Osteoblast (primary cell): ENCODE measurements around the gene ANO1. TPM values are rescaled to one million over a fixed set of nuclear protein-coding genes. Genes with fewer than 3 reads are reported as not detected.

ENCODE experiments used
- DNase-seq: peaks from one replicate; pipeline ENCODE4 v3.0.0; 2011; ENCODE audit warnings: low spot score, mixed read lengths; ENCODE audit not compliant: insufficient read length; ENCODE audit errors: missing footprints
- H2AFZ ChIP-seq: 2 replicates; pipeline ENCODE4 v1.6.0; 2011; ENCODE audit warnings: mild to moderate bottlenecking, low read length
- H3K27ac ChIP-seq: 2 replicates; pipeline ENCODE4 v1.5.1; 2011; ENCODE audit warnings: mild to moderate bottlenecking, low read depth, low read length, moderate library complexity
- H3K27me3 ChIP-seq: 2 replicates; pipeline ENCODE4 v1.6.0; 2012; ENCODE audit warnings: mild to moderate bottlenecking, control low read depth, inconsistent platforms, low read length, moderate library complexity; ENCODE audit not compliant: insufficient read depth
- H3K36me3 ChIP-seq: 2 replicates; pipeline ENCODE4 v1.5.1; 2011; ENCODE audit warnings: mild to moderate bottlenecking, low read length, control low read depth, moderate library complexity; ENCODE audit not compliant: insufficient read depth
- H3K4me1 ChIP-seq: 2 replicates; pipeline ENCODE4 v1.5.1; 2011; ENCODE audit warnings: mild to moderate bottlenecking, low read length, control low read depth, moderate library complexity; ENCODE audit not compliant: insufficient read depth
- H3K4me2 ChIP-seq: 2 replicates; pipeline ENCODE4 v1.6.0; 2011; ENCODE audit warnings: mild to moderate bottlenecking, low read length; ENCODE audit not compliant: insufficient read depth
- H3K4me3 ChIP-seq: fragments of 200-600 bp; sonication (generic); 3 replicates; pipeline ENCODE4 v1.5.1; 2012; ENCODE audit warnings: mild to moderate bottlenecking, low read length, inconsistent platforms; ENCODE audit not compliant: insufficient read depth
- H3K79me2 ChIP-seq: 2 replicates; pipeline ENCODE4 v1.6.0; 2012; ENCODE audit warnings: mild to moderate bottlenecking, low read length, control low read depth, inconsistent platforms; ENCODE audit not compliant: insufficient read depth
- H3K9me3 ChIP-seq: 2 replicates; pipeline ENCODE4 v1.5.1; 2011; ENCODE audit warnings: low read depth, low read length, control low read depth
- H4K20me1 ChIP-seq: 2 replicates; pipeline ENCODE4 v1.6.0; 2012; ENCODE audit warnings: mild to moderate bottlenecking, low read length, control low read depth; ENCODE audit not compliant: insufficient read depth
- total RNA-seq: library from RNA; depleted of rRNA; stranded (reverse); fragments of >200 nt; gene quantifications from 2 replicates; pipeline ENCODE4 v1.2.3, GENCODE V29; 2012
- TF ChIP-seq, protein P1 (sequence below): IDR thresholded peaks from 2 replicates; pipeline ENCODE4 v1.5.1; 2011; ENCODE audit warnings: mild to moderate bottlenecking, low read depth, low read length, moderate library complexity; ENCODE audit errors: extremely low read depth

ANO1 gene
- total RNA-seq, 1 donor: not detected

DNA sequence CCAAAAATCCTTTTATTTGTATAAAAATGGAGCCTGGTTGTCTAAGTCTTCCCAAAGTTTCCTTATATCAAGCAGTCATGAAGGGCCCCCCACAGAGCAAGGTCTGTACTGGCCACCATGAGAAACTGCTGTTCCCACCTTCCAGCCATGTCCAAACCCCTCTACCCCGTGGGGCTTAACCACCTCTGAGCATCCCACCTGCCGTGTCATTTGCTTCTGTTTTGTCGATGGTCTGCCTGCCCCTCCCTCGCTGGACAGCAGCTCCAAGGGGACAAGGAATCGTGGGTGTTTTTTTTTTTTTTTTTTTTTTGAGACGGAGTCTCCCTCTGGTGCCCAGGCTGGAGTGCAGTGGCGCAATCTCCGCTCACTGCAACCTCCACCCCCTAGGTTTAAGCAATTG is 11.1 kb upstream of the ANO1 start:
- Histone ChIP-seq H3K79me2 (no peaks in the 10 kb centered on the region), H3K9me3 (no peaks in the 10 kb centered on the region), H4K20me1 (no peaks in the 10 kb centered on the region), H2AFZ (no peak overlapping the region), H3K4me1 (no peaks in the 10 kb centered on the region), H3K4me2 (no peak overlapping the region), H3K27me3 (peaks cover 34% of the 10 kb centered on the region), H3K27ac (no peak overlapping the region), H3K36me3 (no peaks in the 10 kb centered on the region), H3K4me3 (no peak overlapping the region)
- peak; percentile 72 for DNase-seq
- TF ChIP-seq, protein P1, sequence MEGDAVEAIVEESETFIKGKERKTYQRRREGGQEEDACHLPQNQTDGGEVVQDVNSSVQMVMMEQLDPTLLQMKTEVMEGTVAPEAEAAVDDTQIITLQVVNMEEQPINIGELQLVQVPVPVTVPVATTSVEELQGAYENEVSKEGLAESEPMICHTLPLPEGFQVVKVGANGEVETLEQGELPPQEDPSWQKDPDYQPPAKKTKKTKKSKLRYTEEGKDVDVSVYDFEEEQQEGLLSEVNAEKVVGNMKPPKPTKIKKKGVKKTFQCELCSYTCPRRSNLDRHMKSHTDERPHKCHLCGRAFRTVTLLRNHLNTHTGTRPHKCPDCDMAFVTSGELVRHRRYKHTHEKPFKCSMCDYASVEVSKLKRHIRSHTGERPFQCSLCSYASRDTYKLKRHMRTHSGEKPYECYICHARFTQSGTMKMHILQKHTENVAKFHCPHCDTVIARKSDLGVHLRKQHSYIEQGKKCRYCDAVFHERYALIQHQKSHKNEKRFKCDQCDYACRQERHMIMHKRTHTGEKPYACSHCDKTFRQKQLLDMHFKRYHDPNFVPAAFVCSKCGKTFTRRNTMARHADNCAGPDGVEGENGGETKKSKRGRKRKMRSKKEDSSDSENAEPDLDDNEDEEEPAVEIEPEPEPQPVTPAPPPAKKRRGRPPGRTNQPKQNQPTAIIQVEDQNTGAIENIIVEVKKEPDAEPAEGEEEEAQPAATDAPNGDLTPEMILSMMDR: no peak

DNA sequence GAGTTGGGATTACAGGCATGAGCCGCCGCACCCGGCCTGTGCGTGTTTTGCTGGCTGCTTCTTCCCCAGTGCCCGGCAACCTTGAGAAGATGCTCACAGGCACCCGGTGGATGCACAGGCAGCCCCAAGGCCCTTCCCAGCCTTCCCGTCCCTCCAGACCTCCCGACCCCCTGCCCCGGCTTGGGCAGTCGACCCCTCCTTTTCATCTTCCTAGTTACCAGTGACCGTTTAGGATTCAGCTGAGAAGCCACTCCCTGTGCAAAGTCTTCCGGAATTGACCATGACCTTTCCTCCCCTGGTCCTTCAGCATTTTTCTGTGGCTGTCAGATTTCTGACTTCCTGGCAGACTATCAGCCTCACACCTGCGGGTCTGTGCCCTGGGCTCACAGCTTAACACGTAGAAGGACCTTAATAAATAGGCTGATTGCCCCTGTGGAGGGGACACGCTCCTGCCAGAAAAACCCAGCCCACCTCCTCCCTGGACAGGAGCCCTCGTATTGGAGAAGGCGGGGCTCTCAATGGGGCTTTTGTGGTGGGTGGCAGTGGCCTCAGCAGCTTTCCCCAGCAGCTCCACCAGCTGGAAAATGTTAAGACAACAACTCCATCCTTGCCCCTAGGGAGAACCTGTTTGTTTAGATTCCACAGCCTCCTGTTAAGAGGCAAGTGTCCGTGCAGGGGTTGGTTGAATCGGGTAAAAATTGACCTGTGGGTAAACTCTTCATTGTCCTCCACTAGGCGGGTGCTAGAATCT is 10.4 kb upstream of the ANO1 start:
- H3K27ac ChIP-seq: no peak overlapping the region
- no peak overlapping the region for H2AFZ ChIP-seq
- H3K27me3 ChIP-seq: peaks cover 34% of the 10 kb centered on the region
- no peak overlapping the region for H3K4me2 ChIP-seq
- no peak overlapping the region for H3K4me3 ChIP-seq
- no peaks in the 10 kb centered on the region for H4K20me1 ChIP-seq
- no peaks in the 10 kb centered on the region for H3K36me3 ChIP-seq
- H3K9me3 ChIP-seq: no peaks in the 10 kb centered on the region
- TF ChIP-seq, protein P1: no peak
- H3K79me2 ChIP-seq: no peaks in the 10 kb centered on the region
- no peaks in the 10 kb centered on the region for H3K4me1 ChIP-seq
- peak; percentile 48 for DNase-seq

- peaks cover 34% of the 10 kb centered on the region for H3K27me3 ChIP-seq
- H3K4me3 ChIP-seq: no peak overlapping the region
- H3K36me3 ChIP-seq: no peaks in the 10 kb centered on the region
- H4K20me1 ChIP-seq: no peaks in the 10 kb centered on the region
- H3K4me1 ChIP-seq: no peaks in the 10 kb centered on the region
- DNase-seq: peak; percentile 72
- H3K79me2 ChIP-seq: no peaks in the 10 kb centered on the region
- TF ChIP-seq, protein P1: no peak
- H3K4me2 ChIP-seq: no peak overlapping the region
- no peaks in the 10 kb centered on the region for H3K9me3 ChIP-seq
- no peak overlapping the region for H2AFZ ChIP-seq
- no peak overlapping the region for H3K27ac ChIP-seq
Measured at GRCh38 chr11:70068345-70068744, 9.8 kb upstream of the ANO1 start.

- TF ChIP-seq, protein P1: no peak
- Histone ChIP-seq H4K20me1 (no peaks in the 10 kb centered on the region), H3K27ac (no peak overlapping the region), H3K4me1 (no peaks in the 10 kb centered on the region), H3K4me2 (no peak overlapping the region), H3K4me3 (no peak overlapping the region), H3K79me2 (no peaks in the 10 kb centered on the region), H2AFZ (no peak overlapping the region), H3K9me3 (no peaks in the 10 kb centered on the region), H3K27me3 (peaks cover 34% of the 10 kb centered on the region), H3K36me3 (no peaks in the 10 kb centered on the region)
- DNase-seq: peak; percentile 56
Measured at GRCh38 chr11:70068950-70069349, 9.2 kb upstream of the ANO1 start.
